OCI-LY7 (cell line): Measurements from ENCODE around the gene CRIP2.

Experiments
- EZH2phosphoT487 ChIP-seq: fragments of 200-600 bp; sonication (generic); IDR thresholded peaks from 2 replicates; pipeline ENCODE4 v1.6.1; 2018; ENCODE audit warnings: low read depth, borderline replicate concordance, mild to moderate bottlenecking, mixed run types, antibody characterized with exemption, low read length, moderate library complexity, mixed read lengths
- TF ChIP-seq, protein P1 (sequence below): fragments of 200-600 bp; sonication (generic); conservative IDR thresholded peaks from 2 replicates; pipeline ENCODE4 v1.5.1; 2014; ENCODE audit warnings: mild to moderate bottlenecking, antibody characterized with exemption, low read length, moderate library complexity, mixed read lengths

DNA sequence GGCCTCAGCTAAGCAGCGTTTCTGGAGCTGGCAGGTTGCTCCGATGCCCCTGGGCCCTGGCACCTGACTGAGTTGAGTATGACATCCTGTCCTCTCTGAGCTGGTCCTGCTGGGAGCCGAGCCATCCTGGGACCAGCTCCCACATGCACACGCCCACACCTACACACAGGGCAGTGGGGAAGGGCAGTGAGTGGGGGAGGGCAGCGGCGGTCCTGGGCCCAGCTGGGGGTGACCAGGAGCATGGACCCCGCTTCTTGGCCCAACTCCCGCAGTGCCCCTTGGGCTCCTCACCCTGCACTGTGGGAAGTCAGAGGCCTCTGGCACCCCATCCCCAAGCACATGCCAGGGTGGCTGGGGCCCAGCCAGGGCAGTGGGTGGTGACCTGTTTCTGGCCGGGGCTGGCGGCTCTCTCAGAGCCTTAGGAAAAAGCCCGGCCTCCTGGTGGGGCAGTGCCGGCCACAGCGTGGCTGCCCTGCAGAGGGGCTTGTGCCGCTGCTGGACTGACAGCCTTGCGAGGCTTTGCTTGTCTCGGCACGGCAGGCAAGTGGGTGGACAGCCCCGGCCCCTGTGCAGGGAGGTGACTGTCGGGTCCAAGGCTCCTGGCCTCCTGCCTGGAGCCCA lies 5.9 kb upstream of the CRIP2 start:
- no peak for TF ChIP-seq EZH2phosphoT487
- TF ChIP-seq, protein P1, sequence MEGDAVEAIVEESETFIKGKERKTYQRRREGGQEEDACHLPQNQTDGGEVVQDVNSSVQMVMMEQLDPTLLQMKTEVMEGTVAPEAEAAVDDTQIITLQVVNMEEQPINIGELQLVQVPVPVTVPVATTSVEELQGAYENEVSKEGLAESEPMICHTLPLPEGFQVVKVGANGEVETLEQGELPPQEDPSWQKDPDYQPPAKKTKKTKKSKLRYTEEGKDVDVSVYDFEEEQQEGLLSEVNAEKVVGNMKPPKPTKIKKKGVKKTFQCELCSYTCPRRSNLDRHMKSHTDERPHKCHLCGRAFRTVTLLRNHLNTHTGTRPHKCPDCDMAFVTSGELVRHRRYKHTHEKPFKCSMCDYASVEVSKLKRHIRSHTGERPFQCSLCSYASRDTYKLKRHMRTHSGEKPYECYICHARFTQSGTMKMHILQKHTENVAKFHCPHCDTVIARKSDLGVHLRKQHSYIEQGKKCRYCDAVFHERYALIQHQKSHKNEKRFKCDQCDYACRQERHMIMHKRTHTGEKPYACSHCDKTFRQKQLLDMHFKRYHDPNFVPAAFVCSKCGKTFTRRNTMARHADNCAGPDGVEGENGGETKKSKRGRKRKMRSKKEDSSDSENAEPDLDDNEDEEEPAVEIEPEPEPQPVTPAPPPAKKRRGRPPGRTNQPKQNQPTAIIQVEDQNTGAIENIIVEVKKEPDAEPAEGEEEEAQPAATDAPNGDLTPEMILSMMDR, result no peak
